Measurements from ENCODE around the gene ADSL. TPM values are rescaled to one million over a fixed set of nuclear protein-coding genes. Genes with fewer than 3 reads are reported as not detected.

The ADSL gene
- total RNA-seq, 2 donors from 2014 or later, result 87.1 to 103 TPM

DNA sequence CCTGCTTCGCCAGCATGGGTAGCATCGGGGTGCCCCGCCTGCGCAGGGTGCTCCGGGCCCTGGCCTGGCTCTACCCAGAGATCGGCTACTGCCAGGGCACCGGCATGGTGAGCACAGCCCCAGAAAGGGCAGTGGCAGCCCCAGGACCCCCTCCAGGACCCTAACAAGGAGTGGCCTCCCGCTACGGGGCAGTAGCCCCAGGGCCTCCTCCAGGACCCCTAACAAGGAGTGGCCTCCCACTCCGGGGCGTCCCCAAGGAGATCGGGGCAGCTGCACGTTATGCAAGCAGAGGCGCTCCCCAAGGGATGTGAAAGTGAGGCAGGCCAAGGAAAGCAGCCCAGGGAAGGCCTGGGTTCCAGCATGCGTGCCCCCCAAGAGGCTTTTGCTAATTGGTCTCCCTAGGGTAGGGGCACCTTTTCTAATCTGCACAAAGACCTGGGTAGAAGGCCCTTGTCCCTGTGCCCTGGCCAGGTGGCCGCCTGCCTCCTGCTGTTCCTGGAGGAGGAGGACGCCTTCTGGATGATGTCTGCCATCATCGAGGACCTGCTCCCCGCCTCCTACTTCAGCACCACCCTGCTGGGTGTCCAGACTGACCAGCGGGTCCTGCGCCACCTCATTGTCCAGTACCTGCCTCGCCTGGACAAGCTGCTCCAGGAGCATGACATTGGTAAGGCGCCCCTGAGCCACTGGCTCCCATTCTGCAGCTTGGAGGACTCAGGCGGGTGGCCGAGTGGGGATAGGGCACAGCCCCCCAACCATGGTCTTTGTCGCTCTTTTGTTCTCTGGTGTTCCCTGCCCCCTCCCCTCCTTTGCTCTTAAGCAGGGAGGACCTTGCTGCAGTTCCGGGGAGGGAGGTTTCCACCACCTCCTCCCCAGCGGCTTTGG lies 59.1 kb downstream of the ADSL start:
- peaks cover 33 to 38% of the 10 kb centered on the region in 2 donors for H3K4me1 Mint-ChIP-seq (ENCODE audit: low read depth in 2 of 2)
- H3K27ac Mint-ChIP-seq, result no peak overlapping the region
- peaks cover 0 to 3% of the 10 kb centered on the region in 2 donors for H3K27me3 Mint-ChIP-seq
- no peaks in the 10 kb centered on the region for H3K9me3 Mint-ChIP-seq
- H3K4me3 Mint-ChIP-seq, result no peak overlapping the region
- ATAC-seq, result no peak
- no peak for DNase-seq (ENCODE audit: low spot score)
- peaks cover 15% of the 10 kb centered on the region for H3K36me3 Mint-ChIP-seq

DNA sequence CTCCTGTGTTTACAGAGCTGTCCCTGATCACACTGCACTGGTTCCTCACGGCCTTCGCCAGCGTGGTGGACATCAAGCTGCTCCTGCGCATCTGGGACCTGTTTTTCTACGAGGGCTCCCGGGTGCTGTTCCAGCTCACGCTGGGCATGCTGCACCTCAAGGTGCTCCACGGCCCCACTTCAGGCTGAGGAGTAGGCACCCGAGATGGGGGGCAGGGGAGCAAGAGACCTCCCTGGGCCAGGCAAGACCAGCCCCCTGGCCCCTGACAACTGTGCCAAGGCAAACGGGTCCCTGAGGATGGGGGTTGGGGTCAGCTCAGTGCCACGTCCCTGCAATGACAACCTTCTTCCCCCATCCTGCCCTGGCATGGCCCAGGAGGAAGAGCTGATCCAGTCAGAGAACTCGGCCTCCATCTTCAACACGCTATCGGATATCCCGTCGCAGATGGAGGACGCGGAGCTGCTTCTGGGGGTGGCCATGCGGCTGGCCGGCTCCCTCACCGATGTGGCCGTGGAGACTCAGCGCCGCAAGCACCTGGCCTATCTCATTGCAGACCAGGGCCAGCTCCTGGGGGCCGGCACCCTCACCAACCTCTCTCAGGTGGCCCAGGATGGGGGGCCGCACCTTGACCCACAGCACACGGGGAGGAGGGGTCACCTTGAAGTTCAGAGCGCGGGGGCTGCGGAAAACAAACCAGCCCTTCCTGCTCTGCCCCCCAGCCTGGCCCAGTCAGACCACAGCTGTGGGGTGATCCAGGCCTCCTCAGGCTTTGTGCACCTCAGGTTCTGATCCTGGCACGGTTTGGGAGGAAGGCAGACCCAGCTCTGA lies 60.0 kb downstream of the ADSL start:
- H3K9me3 Mint-ChIP-seq, result no peaks in the 10 kb centered on the region
- no peak overlapping the region for H3K4me3 Mint-ChIP-seq
- ATAC-seq (no peak), DNase-seq (ENCODE audit: low spot score) (no peak)
- peaks cover 27 to 32% of the 10 kb centered on the region in 2 donors for H3K4me1 Mint-ChIP-seq (ENCODE audit: low read depth in 2 of 2)
- no peak overlapping the region for H3K27ac Mint-ChIP-seq
- peaks cover 15% of the 10 kb centered on the region for H3K36me3 Mint-ChIP-seq
- peaks cover 0 to 3% of the 10 kb centered on the region in 2 donors for H3K27me3 Mint-ChIP-seq

GRCh38 chr22:40407021-40407761 lies 60.9 kb downstream of the ADSL start:
- peaks cover 0 to 3% of the 10 kb centered on the region in 2 donors for H3K27me3 Mint-ChIP-seq
- ATAC-seq (no peak), DNase-seq (ENCODE audit: low spot score) (peak; percentile 40)
- H3K27ac Mint-ChIP-seq, result no peak overlapping the region
- peaks cover 8% of the 10 kb centered on the region for H3K36me3 Mint-ChIP-seq
- peaks cover 18 to 23% of the 10 kb centered on the region in 2 donors for H3K4me1 Mint-ChIP-seq (ENCODE audit: low read depth in 2 of 2)
- no peak overlapping the region for H3K4me3 Mint-ChIP-seq
- H3K9me3 Mint-ChIP-seq, result no peaks in the 10 kb centered on the region

DNA sequence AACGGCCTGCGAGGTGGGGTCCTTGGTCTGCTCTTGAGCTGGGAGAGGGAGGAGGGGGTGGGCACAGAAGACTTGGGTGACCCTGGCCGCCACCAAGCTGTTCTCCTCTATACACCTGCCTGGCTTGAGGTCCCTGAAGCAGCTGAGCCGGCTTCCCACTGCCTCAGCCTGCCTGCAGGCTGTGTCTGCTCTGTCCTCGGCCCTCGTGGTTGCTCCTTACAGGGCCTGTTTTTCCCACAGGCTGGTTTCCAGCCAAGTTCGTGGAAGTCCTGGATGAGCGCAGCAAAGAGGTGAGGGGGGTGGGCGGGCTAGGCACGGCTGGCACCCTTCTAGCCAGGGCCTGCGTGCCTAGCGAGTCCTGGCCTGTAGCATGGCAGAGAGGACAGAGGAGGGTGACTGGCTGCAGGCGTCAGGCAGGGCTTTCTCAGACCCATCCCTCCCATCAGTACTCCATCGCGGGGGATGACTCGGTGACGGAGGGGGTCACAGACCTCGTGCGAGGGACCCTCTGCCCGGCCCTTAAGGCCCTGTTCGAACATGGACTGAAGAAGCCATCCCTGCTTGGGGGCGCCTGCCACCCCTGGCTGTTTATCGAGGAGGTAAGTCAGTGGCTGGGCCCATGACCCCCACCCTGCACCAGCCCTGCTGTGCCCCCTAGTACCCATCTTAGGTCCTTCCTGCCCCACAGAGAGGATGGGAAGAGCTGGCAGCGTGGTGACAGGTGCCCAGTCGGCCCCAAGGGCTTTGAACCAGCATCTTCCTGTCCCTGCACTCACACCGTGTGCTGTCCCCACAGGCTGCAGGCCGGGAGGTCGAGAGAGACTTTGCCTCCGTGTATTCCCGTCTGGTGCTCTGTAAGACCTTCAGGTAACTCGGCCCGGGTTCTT lies 61.8 kb downstream of the ADSL start:
- Mint-ChIP-seq H3K4me3 (no peak overlapping the region), H3K27me3 (no peaks in the 10 kb centered on the region), H3K27ac (no peak overlapping the region), H3K9me3 (no peaks in the 10 kb centered on the region), H3K36me3 (peaks cover 11% of the 10 kb centered on the region), H3K4me1 (ENCODE audit: low read depth in 2 of 2) (peaks cover 15 to 20% of the 10 kb centered on the region in 2 donors)
- ATAC-seq, result no peak
- DNase-seq (ENCODE audit: low spot score), result peak; percentile 22

DNA sequence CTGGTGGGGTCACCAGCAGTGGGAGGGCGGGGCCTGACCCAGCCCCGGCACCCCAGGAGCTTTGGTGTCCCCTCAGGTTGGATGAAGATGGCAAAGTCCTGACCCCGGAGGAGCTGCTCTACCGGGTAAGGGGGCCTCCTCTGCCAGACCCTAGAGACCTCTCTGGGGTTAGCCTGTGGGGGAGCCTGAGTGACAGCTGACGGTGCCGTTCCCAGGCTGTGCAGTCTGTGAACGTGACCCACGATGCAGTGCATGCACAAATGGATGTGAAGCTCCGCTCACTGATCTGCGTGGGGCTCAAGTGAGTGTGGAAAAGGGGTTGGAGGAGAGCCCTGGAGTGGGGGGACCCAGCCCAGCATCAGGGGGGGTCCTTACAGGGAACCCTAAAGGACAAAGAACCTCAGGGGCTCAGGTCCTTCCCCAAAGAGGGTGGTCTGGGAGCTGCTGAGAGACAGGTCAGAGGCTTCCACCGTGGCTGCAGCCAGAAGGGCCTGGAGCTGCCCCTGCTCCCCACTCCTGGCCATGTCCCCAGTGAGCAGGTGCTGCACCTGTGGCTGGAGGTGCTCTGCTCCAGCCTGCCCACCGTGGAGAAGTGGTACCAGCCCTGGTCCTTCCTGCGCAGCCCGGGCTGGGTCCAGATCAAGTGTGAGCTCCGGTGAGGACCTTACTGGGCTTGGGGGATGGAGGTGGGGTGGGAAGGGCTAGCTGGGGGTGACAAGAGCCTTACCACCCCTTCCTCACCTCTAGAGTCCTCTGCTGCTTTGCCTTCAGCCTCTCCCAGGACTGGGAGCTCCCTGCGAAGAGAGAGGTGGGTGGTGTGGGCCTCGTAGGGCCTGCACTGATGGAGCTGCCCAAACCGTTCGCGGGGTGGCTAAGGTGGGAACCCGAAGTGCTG lies 62.7 kb downstream of the ADSL start:
- DNase-seq (ENCODE audit: low spot score) (peak; percentile 37), ATAC-seq (no peak)
- Mint-ChIP-seq H3K4me3 (no peak overlapping the region), H3K9me3 (no peaks in the 10 kb centered on the region), H3K27ac (no peak overlapping the region), H3K27me3 (no peaks in the 10 kb centered on the region), H3K36me3 (peaks cover 5% of the 10 kb centered on the region), H3K4me1 (ENCODE audit: low read depth in 2 of 2) (peaks cover 6 to 11% of the 10 kb centered on the region in 2 donors)

- Mint-ChIP-seq H3K9me3 (no peaks in the 10 kb centered on the region), H3K36me3 (peaks cover 5% of the 10 kb centered on the region), H3K27me3 (no peaks in the 10 kb centered on the region), H3K4me1 (ENCODE audit: low read depth in 2 of 2) (peaks cover 6 to 10% of the 10 kb centered on the region in 2 donors), H3K4me3 (no peak overlapping the region), H3K27ac (no peak overlapping the region)
- peak; percentile 32 for DNase-seq (ENCODE audit: low spot score)
- no peak for ATAC-seq
Measured at GRCh38 chr22:40409613-40410113, 63.4 kb downstream of the ADSL start.

DNA sequence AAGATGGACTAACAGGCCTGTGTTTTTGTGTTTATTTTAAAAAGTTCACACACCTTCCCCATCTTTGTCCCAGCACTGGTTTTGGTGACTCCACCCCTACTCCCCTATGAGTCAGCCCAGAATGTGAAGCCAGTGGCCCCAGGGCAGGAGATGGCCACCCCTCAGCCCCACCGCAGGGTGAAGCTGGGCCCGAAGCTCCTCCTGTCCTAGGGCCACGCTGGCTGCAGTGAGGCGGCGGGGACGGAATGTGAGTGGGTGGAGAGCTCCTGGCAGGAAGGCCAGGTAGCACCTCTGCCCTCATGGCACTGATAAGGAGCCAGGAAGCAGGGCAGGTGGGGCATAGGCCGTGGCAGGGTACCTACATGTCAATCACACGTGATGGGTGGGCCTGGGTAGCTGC lies 64.0 kb downstream of the ADSL start:
- H3K4me1 Mint-ChIP-seq (ENCODE audit: low read depth in 2 of 2), result peaks cover 11 to 17% of the 10 kb centered on the region in 2 donors
- peaks cover 5% of the 10 kb centered on the region for H3K36me3 Mint-ChIP-seq
- no peak overlapping the region for H3K27ac Mint-ChIP-seq
- no peaks in the 10 kb centered on the region for H3K27me3 Mint-ChIP-seq
- H3K9me3 Mint-ChIP-seq, result no peaks in the 10 kb centered on the region
- H3K4me3 Mint-ChIP-seq, result no peak overlapping the region
- peak; percentile 15 for DNase-seq (ENCODE audit: low spot score)
- ATAC-seq, result no peak

- no peak overlapping the region for H3K4me3 Mint-ChIP-seq
- H3K9me3 Mint-ChIP-seq, result no peaks in the 10 kb centered on the region
- H3K27ac Mint-ChIP-seq, result no peak overlapping the region
- peak; percentile 16 for DNase-seq (ENCODE audit: low spot score)
- peaks cover 17 to 23% of the 10 kb centered on the region in 2 donors for H3K4me1 Mint-ChIP-seq (ENCODE audit: low read depth in 2 of 2)
- H3K36me3 Mint-ChIP-seq, result peaks cover 5% of the 10 kb centered on the region
- H3K27me3 Mint-ChIP-seq, result no peaks in the 10 kb centered on the region
- ATAC-seq, result no peak
Measured at GRCh38 chr22:40410731-40411505, 64.6 kb downstream of the ADSL start.

GRCh38 chr22:40411506-40411861 lies 65.2 kb downstream of the ADSL start:
- no peak for ATAC-seq
- peak; percentile 58 for DNase-seq (ENCODE audit: low spot score)
- H3K4me3 Mint-ChIP-seq, result no peak overlapping the region
- peak overlapping the region in 1 of 2 donors; percentile 31 for H3K27ac Mint-ChIP-seq
- H3K27me3 Mint-ChIP-seq, result no peaks in the 10 kb centered on the region
- peaks cover 23 to 29% of the 10 kb centered on the region in 2 donors for H3K4me1 Mint-ChIP-seq (ENCODE audit: low read depth in 2 of 2)
- H3K9me3 Mint-ChIP-seq, result no peaks in the 10 kb centered on the region
- peaks cover 9% of the 10 kb centered on the region for H3K36me3 Mint-ChIP-seq

DNA sequence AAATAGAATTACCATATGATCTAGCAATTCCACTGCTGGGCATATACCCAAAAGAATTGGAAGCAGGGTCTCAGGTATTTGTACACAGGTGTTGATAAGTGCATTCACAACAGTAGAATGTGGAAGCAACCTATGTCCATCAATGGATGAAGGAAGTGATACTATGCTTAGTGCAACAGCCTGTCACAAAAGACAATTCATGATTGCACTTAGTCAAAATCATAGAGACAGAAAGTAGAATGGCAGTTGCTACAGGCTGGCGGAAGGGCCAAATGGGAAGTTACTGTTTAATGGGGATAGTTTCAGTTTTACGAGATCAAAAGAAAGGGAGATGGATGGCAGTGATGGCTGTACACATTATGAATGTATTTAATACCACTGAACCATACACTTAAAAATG lies 66.1 kb downstream of the ADSL start:
- Mint-ChIP-seq H3K4me3 (no peak overlapping the region), H3K27ac (peak overlapping the region in 1 of 2 donors; percentile 13), H3K9me3 (no peaks in the 10 kb centered on the region), H3K27me3 (no peaks in the 10 kb centered on the region), H3K4me1 (ENCODE audit: low read depth in 2 of 2) (peaks cover 26 to 29% of the 10 kb centered on the region in 2 donors), H3K36me3 (peaks cover 13% of the 10 kb centered on the region)
- DNase-seq (ENCODE audit: low spot score) (no peak), ATAC-seq (no peak)

DNA sequence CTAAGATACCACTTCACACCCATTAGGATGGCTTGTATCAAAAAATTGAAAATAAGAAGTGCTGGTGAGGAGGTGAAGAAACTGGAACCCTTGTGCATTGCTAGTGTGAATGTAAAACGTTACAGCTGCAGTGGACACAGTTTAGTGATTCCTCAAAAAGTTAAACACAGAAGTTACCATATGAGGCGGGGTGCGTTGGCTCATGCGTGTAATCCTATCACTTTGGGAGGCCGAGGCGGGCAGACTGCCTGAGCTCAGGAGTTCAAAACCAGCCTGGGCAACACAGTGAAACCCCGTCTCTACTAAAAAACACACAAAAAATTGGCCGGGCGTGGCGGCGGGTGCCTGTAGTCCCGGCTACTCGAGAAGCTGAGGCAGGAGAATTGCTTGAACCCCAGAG lies 67.6 kb downstream of the ADSL start:
- H3K4me1 Mint-ChIP-seq (ENCODE audit: low read depth in 2 of 2), result peaks cover 26 to 29% of the 10 kb centered on the region in 2 donors
- peak; percentile 13 for DNase-seq (ENCODE audit: low spot score)
- no peaks in the 10 kb centered on the region for H3K9me3 Mint-ChIP-seq
- H3K27ac Mint-ChIP-seq, result peak overlapping the region; percentile 31 to 91
- no peak for ATAC-seq
- H3K4me3 Mint-ChIP-seq, result no peak overlapping the region
- H3K36me3 Mint-ChIP-seq, result peaks cover 13% of the 10 kb centered on the region
- no peaks in the 10 kb centered on the region for H3K27me3 Mint-ChIP-seq

All from natural killer cell treated with Interleukin-12 subunit alpha and Interleukin-12 subunit beta and Interleukin-15 and Interleukin-18, amount 100 ng/mL, for 72 hours (primary cell).